DMS79 (cell line): ENCODE measurements around the gene SELENOW.
"Not testable (repeated sequence)": the region's sequence is repeated elsewhere in the genome, so short reads cannot be mapped to it uniquely, and the experiment has no call there.

Source experiments
- DNase-seq: peaks from one replicate; lab custom pipeline; 2025; lab: John Stamatoyannopoulos, UW

SELENOW gene

GRCh38 chr19:47756953-47757608 lies 21.4 kb upstream of the SELENOW start:
- DNase-seq: no peak

- no peak for DNase-seq
Measured at GRCh38 chr19:47757617-47758442, 20.7 kb upstream of the SELENOW start.

GRCh38 chr19:47758443-47758804 lies 20.1 kb upstream of the SELENOW start:
- DNase-seq: no peak

GRCh38 chr19:47760632-47760999 lies 17.9 kb upstream of the SELENOW start:
- DNase-seq: no peak

GRCh38 chr19:47761566-47761965 lies 16.9 kb upstream of the SELENOW start:
- DNase-seq: no peak

GRCh38 chr19:47762151-47762550 lies 16.4 kb upstream of the SELENOW start:
- no peak for DNase-seq

GRCh38 chr19:47762615-47763308 lies 15.7 kb upstream of the SELENOW start:
- no peak for DNase-seq

- not testable (repeated sequence) for DNase-seq
Measured at GRCh38 chr19:47764705-47765104, 13.8 kb upstream of the SELENOW start.

- no peak for DNase-seq
Measured at GRCh38 chr19:47765523-47766358, 12.8 kb upstream of the SELENOW start.

- DNase-seq: no peak
Measured at GRCh38 chr19:47766359-47766620, 12.2 kb upstream of the SELENOW start.

GRCh38 chr19:47766670-47767069 lies 11.8 kb upstream of the SELENOW start:
- no peak for DNase-seq

GRCh38 chr19:47767349-47767748 lies 11.2 kb upstream of the SELENOW start:
- DNase-seq: no peak

- no peak for DNase-seq
Measured at GRCh38 chr19:47768604-47769003, 9.9 kb upstream of the SELENOW start.

- DNase-seq: no peak
Measured at GRCh38 chr19:47769534-47769933, 9.0 kb upstream of the SELENOW start.

GRCh38 chr19:47771291-47771690 lies 7.2 kb upstream of the SELENOW start:
- DNase-seq: not testable (repeated sequence)

GRCh38 chr19:47776568-47776967 lies 1.9 kb upstream of the SELENOW start:
- peak; percentile 90 for DNase-seq

GRCh38 chr19:47777245-47778048 lies 1.1 kb upstream of the SELENOW start:
- not testable (repeated sequence) for DNase-seq

- no peak for DNase-seq
Measured at GRCh38 chr19:47778954-47779351, 450 bp downstream of the SELENOW start.

- DNase-seq: no peak
Measured at GRCh38 chr19:47779524-47780214, 1.2 kb downstream of the SELENOW start.

GRCh38 chr19:47780215-47780551 lies 1.7 kb downstream of the SELENOW start:
- no peak for DNase-seq
